GM10248 (cell line): ENCODE measurements around the gene SH3PXD2B.

Source experiments
- CTCF ChIA-PET: fragments of 300-600 bp; sonication (Branson Sonifier 250); formaldehyde crosslinking; extraction: SDS; loops from one replicate; lab custom pipeline; 2021; ENCODE audit warnings: antibody characterized with exemption; lab: Yijun Ruan, JAX
- POLR2A ChIA-PET: fragments of 350-650 bp; sonication (Branson Sonifier 250); formaldehyde crosslinking; extraction: SDS; loops from one replicate; lab custom pipeline; 2020; ENCODE audit warnings: antibody characterized with exemption; lab: Yijun Ruan, JAX
- DNase-seq: peaks from one replicate; pipeline ENCODE4 v3.0.0; 2012; ENCODE audit errors: extremely low spot score
- CTCF ChIP-seq: IDR thresholded peaks from 2 replicates; pipeline ENCODE4 v1.5.1; 2012; ENCODE audit warnings: mild to moderate bottlenecking, low read depth; ENCODE audit errors: extremely low read depth, missing control alignments, control extremely low read depth

The SH3PXD2B gene

GRCh38 chr5:172417130-172417841 lies 37.0 kb downstream of the SH3PXD2B start:
- DNase-seq, result no peak
- ChIA-PET CTCF (interaction anchor here (0.9 to 1.4 kb wide), 2 partner anchors 9 to 34 kb away, joined by 3 to 4 read pairs; no protein-coding TSS in a partner anchor), POLR2A (no interaction called here)
- TF ChIP-seq CTCF, result no peak

DNA sequence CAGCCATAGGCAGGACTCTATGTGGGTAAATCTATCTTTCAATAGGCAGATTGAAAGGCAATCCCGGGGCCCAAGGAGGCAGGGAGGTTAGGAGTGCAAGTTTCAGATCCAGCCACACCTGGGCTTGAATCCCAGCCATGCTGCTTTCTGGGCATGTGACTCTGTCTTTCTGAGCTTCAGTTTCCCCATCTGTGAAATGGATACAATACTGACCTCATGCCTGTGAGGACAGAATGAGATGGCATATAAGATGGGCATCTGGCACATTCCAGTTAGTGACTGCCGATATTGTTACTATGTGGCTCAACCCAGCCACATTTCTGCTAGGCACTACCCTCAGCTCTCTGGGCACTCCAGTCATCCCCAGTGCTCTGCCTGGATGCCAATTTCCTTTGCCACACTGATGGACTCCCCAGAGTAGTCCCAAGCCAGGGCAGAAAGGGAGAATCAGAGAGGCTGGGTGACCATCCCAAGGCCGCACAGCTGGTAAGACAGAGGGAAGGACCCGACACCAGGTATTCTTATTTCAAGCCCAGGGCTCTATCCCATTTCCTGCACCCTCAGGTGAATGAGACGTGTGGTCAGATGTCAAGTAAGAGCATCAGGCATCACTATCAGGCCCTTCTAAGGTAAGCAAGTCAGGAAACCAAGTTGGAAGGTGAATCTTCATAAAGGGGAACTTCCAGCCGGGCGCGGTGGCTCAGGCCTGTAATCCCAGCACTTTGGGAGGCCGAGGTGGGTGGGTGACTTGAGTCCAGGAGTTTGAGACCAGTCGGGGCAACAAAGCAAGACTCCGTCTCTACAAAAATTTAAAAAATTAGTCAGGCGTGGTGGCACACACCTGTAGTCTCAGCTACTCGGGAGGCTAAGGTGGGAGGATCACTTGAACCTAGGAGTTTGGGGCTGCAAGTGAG lies 38.7 kb downstream of the SH3PXD2B start:
- no peak for TF ChIP-seq CTCF
- no peak for DNase-seq
- ChIA-PET POLR2A (interaction anchor here (0.7 kb wide), 1 partner anchor 29 kb away, joined by 3 read pairs; no protein-coding TSS in a partner anchor), CTCF (interaction anchor here (0.8 kb wide), 1 partner anchor 10 kb away, joined by 3 read pairs; no protein-coding TSS in a partner anchor)

DNA sequence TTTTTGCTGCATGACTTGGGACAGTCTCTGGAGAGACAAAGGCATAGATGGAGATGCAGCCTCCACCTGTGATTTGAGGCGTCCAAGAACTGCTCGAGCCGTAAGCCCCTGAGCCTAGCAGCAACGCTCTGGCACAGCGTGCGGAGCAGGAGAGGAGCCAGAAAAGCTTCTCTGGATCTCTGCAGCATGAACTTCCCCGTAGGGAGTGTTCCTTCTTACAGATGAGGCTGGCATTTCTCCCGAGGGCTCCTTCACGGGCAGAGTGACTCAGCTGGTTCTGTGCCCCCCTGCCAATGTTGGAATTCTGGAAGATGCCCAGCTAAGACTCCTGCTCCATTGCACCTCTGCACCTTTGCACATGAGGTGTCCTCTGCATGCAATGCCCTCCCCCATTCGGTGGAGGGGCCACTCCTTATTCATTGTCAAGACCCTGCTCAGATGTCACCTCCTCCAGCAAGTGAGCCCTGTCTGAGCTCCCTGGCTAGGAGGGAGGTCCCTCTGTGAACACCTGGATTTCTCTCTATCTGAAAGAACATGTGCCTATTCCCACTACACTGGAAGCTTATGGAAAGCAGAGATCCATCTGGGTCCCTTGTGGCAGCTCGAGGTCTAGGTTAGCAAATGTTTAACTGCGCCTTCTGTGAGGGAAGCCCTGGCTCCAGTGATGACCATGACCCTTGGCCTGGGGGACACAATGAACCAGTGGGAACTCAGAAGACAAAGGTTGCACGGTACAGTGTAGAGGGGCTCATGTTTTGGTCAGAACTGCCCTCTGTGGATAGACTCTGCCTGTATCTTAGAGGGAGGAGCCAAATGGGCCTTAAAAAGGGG lies 39.6 kb downstream of the SH3PXD2B start:
- ChIA-PET CTCF (interaction anchor here (0.8 kb wide), 1 partner anchor 11 kb away, joined by 3 read pairs; no protein-coding TSS in a partner anchor), POLR2A (no interaction called here)
- no peak for DNase-seq
- no peak for TF ChIP-seq CTCF

- ChIA-PET POLR2A (no interaction called here), CTCF (interaction anchor here (0.9 kb wide), 1 partner anchor 10 kb away, joined by 3 read pairs; no protein-coding TSS in a partner anchor)
- DNase-seq, result no peak
- no peak for TF ChIP-seq CTCF
Measured at GRCh38 chr5:172413601-172414171, 40.6 kb downstream of the SH3PXD2B start.

- TF ChIP-seq CTCF, result no peak
- CTCF ChIA-PET, result interaction anchor here (0.9 kb wide), 1 partner anchor 9 kb away, joined by 3 read pairs; no protein-coding TSS in a partner anchor
- DNase-seq, result no peak
- POLR2A ChIA-PET, result no interaction called here
Measured at GRCh38 chr5:172412724-172413286, 41.5 kb downstream of the SH3PXD2B start.
